ENCODE results near the gene FEM1A.

DNA sequence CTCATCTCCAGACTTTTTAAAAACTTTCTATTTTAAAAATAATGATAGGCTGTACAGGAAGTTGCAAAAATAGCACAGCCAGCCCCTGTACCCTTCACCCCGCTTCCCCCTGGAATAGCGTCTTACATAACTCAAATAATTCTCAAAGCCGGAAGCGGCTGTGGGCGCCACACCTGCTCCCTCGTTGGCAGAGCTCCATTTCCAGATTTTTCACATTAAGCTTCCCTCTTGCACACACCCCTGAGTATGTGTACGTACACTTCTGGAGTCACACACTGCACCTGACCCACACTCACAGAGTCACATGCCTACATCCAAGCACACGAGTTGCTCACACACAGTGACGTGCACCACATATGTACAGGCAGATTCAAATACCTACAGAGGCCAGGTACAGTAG, 42.9 kb upstream of the FEM1A start:
- TF ChIP-seq TARDBP (IDR thresholded peaks at IDR 0.05) (no peak), PKNOX1 (IDR thresholded peaks at IDR 0.05) (no peak), SP1 (IDR thresholded peaks at IDR 0.05) (no peak)
